Fibroblast of skin of right biceps (primary cell): ENCODE results near the gene STK32C.
"Not testable (repeated sequence)": the region's sequence is repeated elsewhere in the genome, so short reads cannot be mapped to it uniquely, and the experiment has no call there.

Experiments
- DNase-seq: peaks from one replicate; pipeline ENCODE4 v3.0.0-alpha.2; 2013

STK32C gene

GRCh38 chr10:132226586-132227405, 81.0 kb downstream of the STK32C start:
- no peak for DNase-seq

DNA sequence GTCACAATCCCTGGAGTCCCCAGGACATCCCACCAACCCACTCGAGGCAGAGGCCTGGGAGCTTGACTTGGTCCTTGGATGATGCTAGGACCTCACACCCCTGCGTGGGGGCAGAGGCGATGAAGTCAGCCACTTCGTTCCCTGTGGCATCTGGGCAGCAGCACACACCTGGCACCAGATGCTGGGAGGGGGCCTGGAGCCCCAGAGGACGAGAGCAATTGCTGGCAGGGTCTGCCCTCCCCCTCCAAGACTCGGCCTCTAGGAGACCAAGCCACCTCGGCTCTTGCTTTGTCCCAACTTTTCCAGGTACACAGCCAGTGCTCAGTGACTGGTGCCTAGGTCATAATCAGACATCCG, 81.9 kb downstream of the STK32C start:
- DNase-seq, result no peak

DNA sequence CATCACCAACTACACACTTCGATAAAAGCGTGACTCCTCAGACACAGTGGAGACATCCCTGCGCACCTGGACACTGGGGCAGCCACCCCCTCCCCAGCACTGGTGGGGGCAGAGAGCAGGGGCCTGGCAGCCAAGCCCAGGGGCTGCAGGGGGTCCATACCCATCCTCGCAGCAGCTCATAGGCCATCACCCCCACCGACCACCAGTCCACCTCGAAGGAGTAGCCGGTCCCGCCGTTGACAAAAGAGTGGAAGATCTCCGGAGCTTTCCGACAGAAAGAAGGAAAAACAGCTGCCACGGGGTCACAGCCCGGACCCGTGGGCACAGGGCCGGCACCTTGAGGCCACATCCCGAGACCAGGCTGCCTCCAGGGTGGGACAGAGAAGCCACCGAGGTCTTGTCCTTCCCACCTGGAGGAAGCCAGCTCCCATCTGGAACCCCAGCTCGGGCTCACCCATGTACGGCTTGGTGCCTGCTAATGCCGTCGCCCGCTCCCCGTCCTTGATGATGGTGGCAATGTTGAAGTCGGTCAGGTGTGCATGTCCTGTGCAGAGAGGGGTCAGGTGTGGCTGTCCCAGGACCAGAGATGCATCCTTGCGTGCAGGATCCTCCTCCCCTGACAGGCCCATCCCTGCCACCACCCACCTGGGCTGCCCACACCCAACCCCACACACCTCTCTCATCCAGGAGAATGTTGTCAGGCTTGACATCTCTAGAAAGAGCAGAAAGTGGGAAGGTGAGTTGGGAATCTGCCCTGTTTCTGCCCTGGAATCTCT, 82.5 kb downstream of the STK32C start:
- no peak for DNase-seq

- DNase-seq, result no peak
Measured at GRCh38 chr10:132224343-132225072, 83.2 kb downstream of the STK32C start.

DNA sequence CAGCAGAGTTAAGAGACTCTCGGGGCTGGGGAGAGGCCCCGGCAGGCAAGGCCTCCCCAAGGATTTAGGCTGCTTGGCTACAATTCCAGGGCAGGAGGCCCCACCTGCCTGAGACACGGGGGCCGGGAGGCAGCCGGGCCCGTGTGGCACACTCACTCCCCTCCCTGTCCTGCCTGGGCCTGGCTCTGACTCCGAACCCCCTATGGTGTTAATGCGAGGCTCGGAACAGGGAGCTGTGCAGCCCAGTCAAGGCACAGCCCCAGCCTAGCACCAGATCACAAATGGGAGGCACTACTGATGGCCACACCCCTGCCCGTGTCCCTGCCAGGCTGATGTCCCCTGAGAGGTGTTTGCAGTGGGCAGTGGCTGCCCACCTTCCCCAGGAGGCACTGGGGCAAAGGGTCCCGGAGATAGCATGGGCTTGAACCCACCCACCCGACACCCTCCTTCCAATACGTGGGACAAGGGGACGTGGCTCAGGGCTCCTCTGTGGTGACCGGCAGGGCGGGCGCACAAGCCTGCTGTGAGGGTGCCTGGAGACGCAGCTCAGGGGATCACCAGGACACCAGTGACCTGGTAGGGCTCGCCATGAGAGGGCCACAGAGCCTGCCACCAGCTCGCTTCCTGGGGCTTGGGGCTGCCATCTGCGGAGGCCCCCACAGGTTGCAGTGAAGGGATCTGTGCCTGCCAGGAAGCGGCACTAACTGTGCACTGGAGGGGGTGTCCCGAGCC, 84.0 kb downstream of the STK32C start:
- DNase-seq, result no peak

DNA sequence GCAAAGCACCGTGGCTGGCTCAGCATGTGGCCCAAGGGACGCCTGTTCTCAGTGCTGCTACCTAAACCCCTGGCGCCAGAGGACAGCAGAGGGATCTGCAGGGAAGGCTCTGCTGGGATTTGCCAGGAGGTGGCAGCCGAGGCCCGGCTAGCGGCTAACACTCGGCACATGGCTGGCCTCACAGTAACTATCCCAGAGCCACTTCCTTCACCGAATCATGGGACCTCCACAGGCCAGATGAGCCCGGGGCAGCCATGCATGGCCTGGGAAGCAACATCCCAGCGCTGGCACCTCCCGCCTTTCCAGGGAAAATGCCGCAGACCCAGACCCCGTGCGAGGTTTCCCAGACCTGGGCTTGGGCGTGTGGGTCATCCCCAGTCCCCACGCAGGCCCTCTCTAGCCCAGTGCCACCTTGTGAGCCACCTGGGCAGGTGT, 84.6 kb downstream of the STK32C start:
- peak; percentile 71 for DNase-seq

DNA sequence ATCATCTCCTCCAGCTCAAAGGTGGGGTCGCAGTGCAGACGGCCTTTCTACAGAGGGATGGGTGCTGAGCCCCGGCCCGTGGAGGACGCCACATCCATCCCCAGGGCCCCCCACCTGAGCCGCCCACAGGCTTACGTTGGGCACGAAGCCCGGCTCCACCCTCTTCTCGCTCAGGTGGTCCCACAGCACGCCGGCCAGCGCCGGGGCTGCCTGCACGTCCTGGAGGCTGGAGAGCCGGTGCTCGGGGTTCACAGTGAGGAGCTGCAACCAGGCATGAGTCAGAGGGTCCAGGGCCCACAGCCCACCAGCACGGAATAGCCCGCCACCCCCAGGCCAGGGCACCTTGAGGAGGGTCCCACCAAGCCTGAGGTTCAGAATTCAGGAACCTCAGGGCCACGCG, 85.0 kb downstream of the STK32C start:
- no peak for DNase-seq

DNA sequence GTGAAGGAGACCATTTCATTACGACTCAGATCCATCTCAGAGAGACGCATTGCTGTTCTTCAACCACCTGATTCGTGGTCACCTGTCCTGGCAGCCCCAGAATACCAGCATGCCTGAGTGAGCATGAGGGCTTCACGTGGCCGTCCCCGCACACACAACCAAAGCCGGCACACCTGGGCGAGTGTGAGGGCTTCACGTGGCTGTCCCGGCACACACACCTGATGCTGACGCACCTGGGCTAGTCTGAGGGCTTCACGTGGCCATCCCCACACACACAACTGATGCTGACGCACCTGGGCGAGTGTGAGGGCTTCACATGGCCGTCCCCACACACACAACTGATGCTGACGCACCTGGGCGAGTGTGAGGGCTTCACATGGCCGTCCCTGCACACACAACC, 86.8 kb downstream of the STK32C start:
- not testable (repeated sequence) for DNase-seq

GRCh38 chr10:132220061-132220460, 87.7 kb downstream of the STK32C start:
- no peak for DNase-seq

GRCh38 chr10:132219486-132219885, 88.3 kb downstream of the STK32C start:
- no peak for DNase-seq

- not testable (repeated sequence) for DNase-seq
Measured at GRCh38 chr10:132216441-132216840, 91.3 kb downstream of the STK32C start.

DNA sequence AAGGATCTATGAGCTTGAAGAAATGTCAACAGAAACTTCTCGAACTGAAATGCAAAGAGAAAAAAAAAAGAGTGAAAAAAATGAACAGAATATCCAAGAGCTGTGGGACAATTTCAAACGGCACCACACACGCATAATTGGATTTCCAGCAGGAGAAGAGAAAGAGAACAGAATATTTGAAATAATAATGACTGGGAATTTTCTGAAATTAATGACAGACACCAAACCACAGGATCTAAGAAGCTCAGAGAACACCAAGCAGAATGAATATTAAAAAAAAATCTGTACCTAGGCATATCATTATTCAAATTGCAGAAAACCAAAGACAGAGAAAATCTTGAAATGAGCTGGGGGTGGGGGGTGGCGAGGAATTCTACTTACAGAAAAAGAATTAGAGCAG, 93.8 kb downstream of the STK32C start:
- DNase-seq, result no peak

- no peak for DNase-seq
Measured at GRCh38 chr10:132212816-132213215, 94.9 kb downstream of the STK32C start.

DNA sequence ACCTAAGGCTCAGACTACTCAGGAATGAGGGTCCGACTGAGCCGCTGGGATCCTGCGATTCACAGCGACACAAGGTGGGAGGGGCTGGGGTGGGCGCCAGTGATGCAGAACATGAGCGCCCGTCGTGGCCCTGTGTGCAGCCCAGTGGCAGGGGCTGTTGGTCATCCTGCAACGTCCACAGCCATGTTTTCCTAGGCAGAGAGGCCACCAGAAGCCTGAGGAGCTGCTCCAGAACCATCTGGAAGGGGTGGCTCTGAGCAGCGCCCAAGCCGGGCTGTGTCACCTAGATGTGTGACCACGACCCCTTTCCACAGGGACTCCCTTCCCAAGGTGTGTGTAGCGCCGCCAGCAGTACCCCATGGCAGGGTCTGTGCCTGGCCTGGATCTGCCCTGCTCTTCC, 96.5 kb downstream of the STK32C start:
- DNase-seq, result no peak

- DNase-seq, result no peak
Measured at GRCh38 chr10:132210766-132211165, 97.0 kb downstream of the STK32C start.

DNA sequence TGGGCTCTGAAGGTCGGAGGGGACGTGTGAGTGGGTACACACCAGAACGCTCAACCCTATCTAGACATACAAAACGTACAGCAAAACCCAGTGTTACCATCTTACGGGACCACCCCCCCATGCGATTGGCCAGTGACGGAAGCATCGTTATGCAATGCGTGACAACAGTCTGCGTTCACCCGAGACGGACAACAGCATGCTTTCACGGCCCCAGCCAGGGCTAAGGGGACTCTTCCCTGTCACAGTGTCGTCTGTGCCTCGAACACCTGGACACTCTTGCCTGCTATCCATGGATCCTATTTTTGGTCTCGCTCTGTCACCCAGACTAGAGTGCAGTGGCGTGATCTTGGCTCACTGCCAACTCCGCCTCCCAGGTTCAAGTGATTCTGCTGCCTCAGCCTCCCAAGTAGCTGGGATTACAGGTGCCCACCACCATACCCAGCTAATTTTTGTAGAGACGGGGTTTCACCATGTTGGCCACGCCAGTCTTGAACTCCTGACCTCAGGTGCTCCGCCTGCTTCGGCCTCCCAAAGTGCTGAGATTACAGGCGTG, 97.7 kb downstream of the STK32C start:
- no peak for DNase-seq

DNA sequence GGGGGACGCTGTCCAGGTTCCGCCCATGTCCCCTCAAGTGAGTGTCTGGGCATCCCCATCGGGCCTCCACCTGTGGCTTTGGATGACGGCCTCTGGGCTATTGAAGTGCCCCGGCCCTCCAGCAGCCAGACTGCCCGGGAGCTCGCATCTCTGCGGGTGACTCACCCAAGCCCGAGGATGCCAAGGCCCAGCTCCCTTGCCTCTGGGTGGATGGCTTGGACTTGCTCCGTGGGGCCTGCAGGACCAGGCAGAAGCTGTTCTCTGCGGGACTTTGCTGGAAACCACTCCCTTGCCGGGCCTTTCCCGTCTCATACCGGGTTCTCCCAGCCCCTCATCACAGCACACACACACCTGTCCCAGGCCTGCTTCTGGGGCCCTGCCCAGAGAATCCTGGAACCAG, 98.6 kb downstream of the STK32C start:
- no peak for DNase-seq

- no peak for DNase-seq
Measured at GRCh38 chr10:132208462-132209050, 99.2 kb downstream of the STK32C start.

DNA sequence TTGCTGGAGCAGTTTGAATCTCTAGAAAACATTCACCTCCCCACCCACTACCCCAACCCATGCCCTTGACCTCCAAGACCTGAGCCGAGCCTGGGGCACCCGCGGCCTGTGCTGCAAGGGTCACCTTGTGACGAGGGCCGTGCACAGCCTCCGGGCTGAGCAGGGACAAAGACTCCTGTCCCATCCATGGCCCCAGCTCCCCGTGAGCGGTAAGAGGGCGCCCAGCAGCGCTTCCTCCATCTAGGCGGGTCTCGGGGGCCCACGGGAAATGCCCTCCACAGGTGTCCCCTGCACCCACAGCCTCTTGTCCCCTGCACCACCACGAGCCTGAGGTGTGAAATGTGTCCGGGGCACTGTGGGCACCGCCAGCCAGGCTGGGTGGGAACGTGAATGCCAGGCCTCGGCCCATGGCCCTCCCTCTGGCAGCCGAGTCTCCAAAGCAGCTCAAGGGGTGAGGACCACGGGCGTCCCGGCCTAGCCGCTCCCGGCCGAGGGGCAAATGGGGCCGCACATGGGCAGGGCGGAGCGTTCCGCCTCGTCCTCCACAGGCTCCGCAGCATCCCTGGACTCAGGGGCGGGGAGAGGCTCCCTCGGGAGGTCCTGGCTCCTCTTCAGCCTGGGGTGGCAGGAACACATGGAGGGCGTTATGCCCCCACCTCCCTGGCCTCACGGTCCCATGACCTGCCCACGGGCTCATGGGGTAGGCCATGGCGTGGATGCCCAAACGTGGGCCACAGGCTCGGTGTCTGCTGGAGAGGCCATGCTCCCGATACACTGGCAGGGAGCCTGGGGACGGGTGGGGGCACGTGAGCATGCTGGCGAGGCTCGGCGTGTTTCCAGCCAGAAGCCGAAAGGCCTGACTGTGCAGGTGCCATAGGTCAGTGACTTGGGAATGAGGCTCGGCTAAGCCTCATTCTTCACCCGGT, 100.0 kb downstream of the STK32C start:
- no peak for DNase-seq

DNA sequence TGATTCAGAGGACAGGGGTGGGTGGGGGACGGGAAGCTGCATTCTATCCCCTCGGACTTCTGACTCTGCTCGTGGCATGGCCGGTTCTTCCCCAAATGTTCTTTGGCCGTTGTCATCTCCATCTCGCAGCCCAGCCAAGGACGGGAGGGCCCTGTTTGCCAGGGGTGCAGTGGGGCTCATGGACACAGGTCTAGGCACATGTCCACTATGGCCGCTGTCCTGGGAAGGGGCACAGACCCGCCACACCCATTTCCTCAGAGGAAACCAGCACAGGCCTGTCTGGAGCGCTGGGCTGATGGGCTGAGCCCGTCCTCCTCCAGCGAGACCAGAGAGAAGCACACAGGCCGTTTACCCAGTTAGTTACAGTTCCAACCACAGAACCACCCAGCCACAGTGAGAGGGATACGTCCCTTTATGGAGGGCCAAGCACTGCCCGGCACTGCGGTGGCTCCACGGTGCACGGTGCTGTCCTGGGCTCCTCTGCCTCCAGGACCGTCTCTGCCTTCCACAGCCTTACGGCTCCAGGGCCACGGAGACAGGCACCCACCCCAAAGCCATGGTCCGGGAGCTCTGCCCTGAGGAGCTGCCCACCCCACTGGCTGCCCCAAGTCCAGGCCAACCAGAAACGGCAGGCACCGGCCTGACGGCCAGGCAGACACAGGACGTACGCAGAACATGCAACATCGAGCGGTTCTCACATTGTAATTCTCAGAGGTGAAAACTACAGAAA, 100.8 kb downstream of the STK32C start:
- no peak for DNase-seq
